Stimulated activated CD4-positive, alpha-beta T cell treated with anti-CD3 and anti-CD28 coated beads, Interleukin-1b, Interleukin-23, amount 100 ng/mL, for 4 hours (primary cell): ENCODE data around the gene THSD7A.

Experiments used
- DNase-seq, 2 donors: peaks; one replicate each; pipeline ENCODE4 v3.0.0-alpha.2; 2020; ENCODE audit warnings: low read depth in 2 of 2

THSD7A gene

GRCh38 chr7:11831736-11832495 lies at the start of gene THSD7A:
THSD7A (minus strand) TSS chr7:11832198; CDS start chr7:11831946, 252 bp downstream.
- DNase-seq, result no peak

GRCh38 chr7:11881680-11882079 lies 49.7 kb upstream of the THSD7A start:
- DNase-seq, result no peak

- DNase-seq, result no peak
Observed at GRCh38 chr7:11875635-11876034, 43.6 kb upstream of the THSD7A start.

- no peak for DNase-seq
Observed at GRCh38 chr7:11865671-11866070, 33.7 kb upstream of the THSD7A start.

GRCh38 chr7:11858622-11859302 lies 26.8 kb upstream of the THSD7A start:
- DNase-seq, result no peak

- DNase-seq, result no peak
Observed at GRCh38 chr7:11858026-11858425, 26.0 kb upstream of the THSD7A start.

GRCh38 chr7:11848251-11848650 lies 16.3 kb upstream of the THSD7A start:
- no peak for DNase-seq

GRCh38 chr7:11847336-11847735 lies 15.3 kb upstream of the THSD7A start:
- no peak for DNase-seq

- no peak for DNase-seq
Observed at GRCh38 chr7:11846361-11846955, 14.5 kb upstream of the THSD7A start.

- no peak for DNase-seq
Observed at GRCh38 chr7:11843113-11843765, 11.2 kb upstream of the THSD7A start.

GRCh38 chr7:11841657-11842056 lies 9.7 kb upstream of the THSD7A start:
- no peak for DNase-seq

GRCh38 chr7:11835260-11835659 lies 3.3 kb upstream of the THSD7A start:
- no peak for DNase-seq

- no peak for DNase-seq
Observed at GRCh38 chr7:11833431-11833830, 1.4 kb upstream of the THSD7A start.

GRCh38 chr7:11831156-11831735 lies 752 bp downstream of the THSD7A start:
- no peak for DNase-seq

GRCh38 chr7:11830582-11831155 lies 1.3 kb downstream of the THSD7A start:
- DNase-seq, result no peak

- DNase-seq, result no peak
Observed at GRCh38 chr7:11829954-11830353, 2.0 kb downstream of the THSD7A start.

GRCh38 chr7:11819947-11820346 lies 12.1 kb downstream of the THSD7A start:
- no peak for DNase-seq

- no peak for DNase-seq
Observed at GRCh38 chr7:11819271-11819670, 12.7 kb downstream of the THSD7A start.

GRCh38 chr7:11818281-11818680 lies 13.7 kb downstream of the THSD7A start:
- no peak for DNase-seq

- DNase-seq, result no peak
Observed at GRCh38 chr7:11817111-11817740, 14.8 kb downstream of the THSD7A start.

- DNase-seq, result no peak
Observed at GRCh38 chr7:11811709-11812108, 20.3 kb downstream of the THSD7A start.
